Left ventricle myocardium superior (tissue), 1 donor: ENCODE data around the gene LRRC7. TPM values are rescaled to one million over a fixed set of nuclear protein-coding genes. Genes with fewer than 3 reads are reported as not detected.
A peak's percentile ranks its signal among the peaks of the same experiment; 100 is the strongest.
"Not testable (repeated sequence)": the region's sequence is repeated elsewhere in the genome, so short reads cannot be mapped to it uniquely, and the experiment has no call there.

ENCODE experiments used
- ATAC-seq: fragments of 200-7000 bp; cut with Tn5 transposase; one replicate; pipeline ENCODE4 v1.9.1; 2020; ENCODE audit warnings: mild to moderate bottlenecking, moderate library complexity
- DNase-seq: peaks from one replicate; pipeline ENCODE4 v3.0.0-alpha.2; 2020
- intact Hi-C: fragments of 100-400 bp; cut with micrococcal nuclease; formaldehyde crosslinking; loops from one replicate; pipeline ENCODE4 v1.11.0; 2022
- total RNA-seq: library from RNA; stranded (reverse); fragmentation: NEBNext Ultra II Directional; extraction: Animal tissue kit (Norgen Biotek cat#: 25700); gene quantifications from one replicate; pipeline ENCODE4 v1.2.1, GENCODE V29; 2021
- donor health status: DM: no; HTN: yes; CAD: no; lungs with severe emphysema.

LRRC7 gene
- total RNA-seq, 1 donor from 2014 or later = 3.0 TPM

DNA sequence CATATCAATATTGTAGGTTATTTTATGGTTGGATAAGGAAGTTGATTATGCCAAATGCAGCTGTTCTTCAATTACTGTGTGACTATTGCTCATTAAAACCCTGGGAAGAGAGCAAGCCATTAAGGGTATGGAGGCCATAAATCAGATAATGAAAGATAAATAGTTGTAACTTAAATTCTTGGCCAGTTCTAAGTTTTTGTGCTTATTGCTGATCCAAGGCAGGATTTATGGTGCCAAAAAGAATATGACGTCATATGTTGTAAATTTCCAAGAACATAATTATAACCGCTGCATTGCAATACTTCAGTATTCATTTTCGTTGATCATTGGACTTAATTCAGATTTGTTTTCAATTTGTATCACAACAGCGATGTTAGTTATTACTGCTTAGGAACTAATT lies 426.1 kb downstream of the LRRC7 start:
- no peak for ATAC-seq
- intact Hi-C loops = no loop called here
- DNase-seq = no peak

- intact Hi-C loops = no loop called here
- DNase-seq (no peak), ATAC-seq (no peak)
These were observed 426.5 kb downstream of the LRRC7 start for GRCh38 chr1:69994241-69994640.

DNA sequence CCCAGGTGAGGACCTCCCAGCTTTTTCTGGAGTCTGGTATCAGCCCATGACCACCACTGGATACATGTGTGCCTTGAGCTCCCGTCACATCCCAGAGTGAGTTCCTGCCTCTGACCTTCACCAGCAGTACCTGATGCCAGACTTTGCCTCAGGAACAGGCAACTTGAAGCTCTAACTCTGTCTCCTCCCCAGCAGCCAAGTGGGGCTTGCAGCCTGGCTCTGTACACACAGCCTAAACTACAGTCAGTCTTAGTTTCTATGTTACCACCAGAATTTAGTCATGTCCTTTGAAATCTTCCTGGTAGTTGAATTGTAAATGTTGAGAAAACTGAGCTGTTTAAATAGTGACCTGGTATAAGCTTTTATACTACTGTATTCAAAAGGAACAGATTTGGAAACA lies 431.1 kb downstream of the LRRC7 start:
- ATAC-seq = no peak
- intact Hi-C loops = no loop called here
- no peak for DNase-seq

GRCh38 chr1:70003211-70003908 lies 435.6 kb downstream of the LRRC7 start:
- DNase-seq (no peak), ATAC-seq (no peak)
- intact Hi-C loops = no loop called here

DNA sequence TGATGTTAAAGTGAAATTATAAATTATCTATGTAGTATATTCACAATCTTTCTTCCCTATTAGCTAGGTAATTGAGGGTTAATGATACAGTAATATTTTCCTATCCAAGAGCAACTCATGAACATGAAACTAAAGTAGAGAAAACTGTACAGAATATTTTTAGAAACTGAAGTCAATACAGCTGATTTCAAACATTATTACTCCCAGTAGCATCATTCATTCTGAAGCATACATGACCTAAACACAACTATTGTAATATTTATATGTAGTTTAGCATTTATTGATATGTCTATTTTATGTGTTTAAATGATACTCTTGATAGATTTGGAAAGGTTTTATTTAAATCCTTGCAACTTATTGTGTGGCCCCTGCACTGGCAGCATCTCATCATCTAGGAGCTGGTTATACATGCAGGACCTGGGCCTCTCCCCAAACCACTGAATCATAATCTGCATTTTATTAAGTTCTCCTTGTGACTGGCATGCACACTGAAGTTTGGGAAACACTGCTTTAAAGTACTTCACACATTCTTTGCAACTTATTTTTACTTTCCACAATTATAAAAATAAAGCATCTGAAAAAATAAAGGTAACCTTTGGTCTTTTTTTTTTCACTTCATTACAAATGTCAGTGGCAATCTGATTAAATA lies 437.8 kb downstream of the LRRC7 start:
- ATAC-seq (no peak), DNase-seq (no peak)
- intact Hi-C loops = no loop called here

DNA sequence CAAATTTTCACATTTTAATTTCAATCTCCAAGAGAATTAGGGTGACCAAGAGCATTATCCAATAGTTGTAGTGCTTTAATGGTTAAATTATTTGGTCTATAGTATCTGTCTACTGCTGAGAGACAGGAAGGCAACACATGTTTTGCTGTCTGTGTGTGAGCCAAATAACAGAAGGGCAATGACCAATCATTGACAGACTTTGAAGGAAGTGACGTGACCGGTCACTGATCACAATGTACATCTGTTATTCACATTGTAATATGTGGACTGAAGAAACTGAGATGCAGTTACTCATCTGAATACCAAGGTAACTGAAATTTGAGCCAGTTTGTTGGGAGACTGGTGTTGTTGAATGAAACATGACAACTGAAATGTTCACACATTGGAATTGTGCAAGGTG lies 440.9 kb downstream of the LRRC7 start:
- no peak for DNase-seq
- ATAC-seq = no peak
- intact Hi-C loops = no loop called here

DNA sequence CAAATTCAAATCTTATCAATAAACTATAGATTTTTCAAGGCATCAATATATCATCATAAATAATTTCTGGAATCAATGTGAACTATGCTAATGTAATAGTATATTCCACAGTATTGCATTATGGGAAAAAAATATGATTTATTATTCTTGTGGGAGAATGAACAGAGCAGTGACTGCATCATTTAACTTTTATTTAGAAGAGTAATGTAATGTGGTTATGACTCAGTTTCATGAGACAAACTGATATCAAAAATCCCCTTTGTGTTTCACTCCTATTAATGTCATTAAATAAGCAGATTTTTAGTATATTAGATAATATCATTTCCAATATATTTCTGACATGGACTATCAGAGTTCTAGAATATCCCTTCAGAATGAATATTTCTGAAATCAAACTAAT lies 450.0 kb downstream of the LRRC7 start:
- DNase-seq (no peak), ATAC-seq (no peak)
- intact Hi-C loops = no loop called here

- DNase-seq (no peak), ATAC-seq (no peak)
- intact Hi-C loops = no loop called here
These were observed 456.6 kb downstream of the LRRC7 start for GRCh38 chr1:70024272-70024671.

DNA sequence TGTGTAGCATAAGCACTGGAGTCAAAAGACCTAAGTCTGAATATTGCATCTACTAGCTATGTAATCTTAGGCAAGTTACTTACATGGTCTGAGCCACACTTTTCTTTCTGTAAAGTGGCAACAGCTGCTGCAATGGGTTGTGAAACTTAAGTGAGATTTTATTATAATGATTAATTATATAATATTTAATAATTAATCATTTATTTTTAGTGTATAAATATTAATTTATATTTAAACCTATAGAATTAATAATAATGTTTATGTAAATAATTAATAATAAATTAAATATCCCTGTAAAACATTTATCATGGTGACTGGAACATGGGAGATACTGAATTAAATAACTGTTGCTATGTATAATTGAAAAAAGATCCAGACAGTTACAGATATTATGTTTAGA lies 457.3 kb downstream of the LRRC7 start:
- no peak for DNase-seq
- intact Hi-C loops = no loop called here
- no peak for ATAC-seq

- intact Hi-C loops = no loop called here
- DNase-seq (no peak), ATAC-seq (no peak)
These were observed 458.1 kb downstream of the LRRC7 start for GRCh38 chr1:70025846-70026245.

DNA sequence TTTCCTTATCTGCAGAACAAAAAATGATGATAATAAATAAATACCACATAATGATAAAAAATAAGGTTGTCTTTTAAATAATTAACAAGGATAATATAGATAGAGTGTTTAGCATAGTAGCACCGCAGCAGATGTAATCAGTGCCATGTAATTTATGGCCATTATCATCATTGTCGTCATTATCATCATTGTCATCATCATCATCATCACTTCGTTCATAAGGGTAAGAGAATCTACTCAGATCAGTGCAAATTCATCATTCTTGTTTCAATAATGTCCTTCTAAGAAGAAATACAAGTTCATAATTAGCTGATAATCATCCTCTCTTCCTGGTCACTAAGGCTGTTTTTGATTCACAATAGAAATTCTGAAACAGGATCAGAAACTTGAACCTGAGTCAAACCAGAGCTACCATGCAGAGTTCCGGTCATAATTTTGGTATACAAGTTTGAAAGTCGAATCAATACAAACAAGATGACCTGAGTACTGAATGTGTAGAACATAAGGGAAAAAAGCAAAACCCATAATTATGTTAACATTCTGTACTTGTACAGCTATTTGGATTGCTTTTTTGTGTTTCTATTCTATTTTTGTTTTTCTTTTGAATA lies 465.6 kb downstream of the LRRC7 start:
- no peak for ATAC-seq
- intact Hi-C loops = no loop called here
- DNase-seq = no peak

- intact Hi-C loops = no loop called here
- ATAC-seq = no peak
- DNase-seq = no peak
These were observed 466.2 kb downstream of the LRRC7 start for GRCh38 chr1:70033936-70034335.

GRCh38 chr1:70034403-70034802 lies 466.7 kb downstream of the LRRC7 start:
- no peak for DNase-seq

DNA sequence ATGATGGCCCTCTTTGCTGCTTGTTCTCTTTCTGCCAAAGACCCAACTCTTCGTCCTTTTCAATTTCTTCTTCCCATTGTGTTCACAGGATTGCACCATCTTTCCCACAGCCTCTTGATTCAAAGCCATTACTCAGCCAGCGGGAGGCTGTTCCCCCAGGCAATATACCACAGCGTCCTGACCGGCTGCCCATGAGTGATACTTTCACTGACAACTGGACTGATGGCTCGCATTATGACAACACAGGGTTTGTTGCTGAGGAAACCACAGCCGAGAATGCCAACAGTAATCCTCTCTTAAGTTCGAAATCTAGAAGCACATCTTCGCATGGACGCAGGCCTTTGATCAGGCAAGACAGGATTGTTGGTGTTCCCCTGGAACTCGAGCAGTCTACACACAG lies 470.3 kb downstream of the LRRC7 start:
- DNase-seq = no peak
- intact Hi-C loops = no loop called here
- no peak for ATAC-seq

More at GRCh38 chr1:70034403-70034802, 466.7 kb downstream of the LRRC7 start:
- peak; percentile 33 for ATAC-seq
- intact Hi-C loops = no loop called here

- ATAC-seq (no peak), DNase-seq (no peak)
- intact Hi-C loops = no loop called here
These were observed 471.8 kb downstream of the LRRC7 start for GRCh38 chr1:70039485-70039884.

DNA sequence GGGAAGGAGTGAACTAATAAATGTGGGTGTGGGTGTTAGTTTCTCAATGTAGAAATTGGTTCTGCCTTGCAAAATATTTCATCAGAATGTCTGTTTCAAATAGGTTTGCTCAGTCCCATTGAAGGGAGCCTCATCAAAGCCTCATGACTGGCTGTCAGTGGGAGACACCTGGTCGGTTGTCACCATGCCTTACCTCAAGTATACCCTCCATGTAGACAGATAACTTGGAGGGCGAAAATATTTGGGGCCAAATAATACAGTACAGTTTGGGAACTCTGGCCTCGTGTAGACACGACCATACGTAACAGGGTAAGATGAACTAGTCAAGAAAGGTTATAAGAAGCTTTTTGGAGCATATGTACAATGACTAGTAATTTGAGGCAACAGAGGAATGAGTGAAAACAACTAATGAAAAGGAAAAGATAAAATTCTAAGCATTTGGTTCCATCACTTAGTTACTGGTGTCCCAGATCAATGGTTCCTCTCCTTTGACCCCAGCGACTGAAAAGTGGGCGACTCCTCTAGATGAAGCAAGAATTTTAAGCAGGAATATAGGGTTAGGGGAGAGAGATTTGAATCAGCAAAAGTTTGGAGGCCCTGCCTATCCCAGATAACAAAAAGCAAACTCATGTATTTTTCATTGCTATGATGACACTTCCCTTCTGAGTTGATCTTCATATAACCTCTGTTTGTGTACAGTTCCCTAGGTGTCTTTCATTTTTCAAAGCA lies 473.8 kb downstream of the LRRC7 start:
- DNase-seq = no peak
- no peak for ATAC-seq
- intact Hi-C loops = no loop called here

GRCh38 chr1:70042090-70042731 lies 474.5 kb downstream of the LRRC7 start:
- ATAC-seq = no peak
- intact Hi-C loops = no loop called here
- no peak for DNase-seq

DNA sequence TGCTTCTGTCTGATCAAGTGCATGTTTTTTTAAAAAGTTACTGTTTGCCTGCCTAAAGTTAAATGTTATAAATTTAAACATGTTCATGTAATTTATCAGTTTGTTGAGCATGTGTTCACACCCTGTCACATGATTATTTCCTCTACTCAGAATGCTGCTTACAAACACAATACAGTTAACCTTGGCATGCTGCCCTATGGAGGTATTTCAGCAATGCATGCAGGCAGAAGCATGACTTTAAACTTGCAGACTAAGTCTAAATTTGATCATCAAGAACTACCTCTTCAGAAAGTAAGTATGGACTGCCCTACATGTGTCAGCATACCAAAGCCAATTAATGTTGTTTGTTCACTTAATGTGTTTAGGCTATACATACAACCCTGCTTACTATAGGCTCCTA lies 476.1 kb downstream of the LRRC7 start:
- intact Hi-C loops = no loop called here
- peak; percentile 18 for ATAC-seq

GRCh38 chr1:70044832-70045231 lies 477.1 kb downstream of the LRRC7 start:
- intact Hi-C loops = no loop called here
- no peak for ATAC-seq

More for the DNA sequence above, 476.1 kb downstream of the LRRC7 start:
- no peak for DNase-seq

DNA sequence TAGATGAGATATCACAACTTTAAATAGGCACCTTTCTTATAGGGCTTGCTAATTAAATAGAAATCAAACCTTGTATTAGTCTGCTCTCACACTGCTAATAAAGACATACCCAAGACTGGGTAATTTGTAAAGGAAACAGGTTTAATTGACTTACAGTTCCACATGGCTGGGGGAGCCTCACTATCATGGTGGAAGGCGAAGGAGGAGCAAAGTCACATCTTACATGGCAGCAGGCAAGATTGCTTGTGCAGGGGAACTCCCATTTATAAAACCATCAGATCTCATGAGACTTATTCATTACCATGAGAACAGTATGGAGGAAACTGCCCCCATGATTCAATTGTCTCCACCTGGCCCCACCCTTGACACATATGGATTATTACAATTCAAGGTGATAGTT lies 477.9 kb downstream of the LRRC7 start:
- ATAC-seq, DNase-seq, intact Hi-C loops: not testable (repeated sequence)

More at GRCh38 chr1:70044832-70045231, 477.1 kb downstream of the LRRC7 start:
- no peak for DNase-seq
